NCI-H226 (cell line): ENCODE results near the gene ZNF41.
"Not testable (repeated sequence)": the region's sequence is repeated elsewhere in the genome, so short reads cannot be mapped to it uniquely, and the experiment has no call there.

Experiments
- DNase-seq: peaks from one replicate; pipeline ENCODE4 v3.0.0-alpha.2; 2015

ZNF41 gene

DNA sequence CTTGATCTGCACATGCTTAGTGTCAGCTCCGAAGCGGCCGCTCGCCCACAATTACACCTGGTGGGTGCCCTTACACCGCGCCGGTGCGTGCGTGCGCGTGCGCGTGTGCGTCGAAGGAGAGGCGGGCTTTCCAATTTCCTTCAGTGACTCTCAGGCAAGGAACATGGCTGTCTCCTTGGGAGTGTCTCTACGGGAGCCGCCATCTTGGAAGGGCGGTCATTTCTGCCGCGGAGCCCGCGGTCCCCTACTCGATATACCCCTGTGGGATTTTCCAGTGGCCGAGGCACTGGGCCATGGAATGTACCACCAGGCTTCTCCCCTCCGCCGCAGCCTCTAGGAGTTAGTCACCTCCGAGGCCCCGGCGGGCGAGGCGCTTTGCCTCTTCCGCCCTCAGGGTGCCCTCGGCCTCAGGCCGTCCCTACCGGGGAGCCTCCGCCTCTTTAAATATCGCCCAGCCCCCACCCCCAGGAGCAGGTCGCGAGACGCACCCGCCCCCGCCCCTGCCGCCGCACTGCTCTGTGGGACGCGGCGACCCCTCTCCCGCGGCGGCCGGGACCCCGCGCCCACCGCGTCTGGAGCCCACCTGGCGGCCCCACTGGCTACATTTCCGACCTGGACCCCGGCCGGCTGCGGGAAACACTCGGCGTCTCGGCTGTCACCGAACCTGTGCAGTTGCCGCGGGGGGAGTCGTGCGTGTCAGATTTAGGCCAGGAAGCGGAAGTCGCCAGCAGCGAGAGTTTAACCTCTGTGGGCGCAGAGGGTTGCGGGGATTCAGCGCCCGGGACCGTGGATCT lies at the start of gene ZNF41:
Gene ZNF41 (minus strand): TSS at position 711 of the 794 bp plus-strand sequence. CDS start 15,741 bp downstream, outside the sequence.
- peak; percentile 75 for DNase-seq

GRCh38 chrX:47530049-47530448 lies 47.0 kb upstream of the ZNF41 start:
- DNase-seq, result no peak

GRCh38 chrX:47529548-47529947 lies 46.5 kb upstream of the ZNF41 start:
- DNase-seq, result no peak

GRCh38 chrX:47523713-47524166 lies 40.7 kb upstream of the ZNF41 start:
- DNase-seq, result no peak

DNA sequence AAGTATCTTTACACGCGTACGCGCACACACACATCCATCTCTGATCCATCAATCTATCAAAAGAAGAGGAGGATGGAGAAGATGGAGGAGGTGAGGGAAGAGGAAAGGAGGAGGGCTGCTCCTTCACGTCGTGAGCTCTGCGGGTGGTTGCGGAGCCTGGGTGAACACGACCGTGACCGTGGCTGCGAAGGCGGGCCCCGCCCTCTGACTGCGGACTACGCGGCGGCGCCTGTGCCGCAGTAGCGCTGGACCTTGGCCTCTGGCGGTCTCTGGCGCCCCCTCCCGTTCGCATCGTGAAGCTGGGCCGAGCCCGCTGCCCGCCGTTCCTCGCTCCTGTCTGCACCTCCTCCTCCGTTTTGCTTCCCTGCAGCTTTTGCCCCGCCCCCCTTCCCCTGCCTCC lies 40.3 kb upstream of the ZNF41 start:
- DNase-seq, result peak; percentile 31

DNA sequence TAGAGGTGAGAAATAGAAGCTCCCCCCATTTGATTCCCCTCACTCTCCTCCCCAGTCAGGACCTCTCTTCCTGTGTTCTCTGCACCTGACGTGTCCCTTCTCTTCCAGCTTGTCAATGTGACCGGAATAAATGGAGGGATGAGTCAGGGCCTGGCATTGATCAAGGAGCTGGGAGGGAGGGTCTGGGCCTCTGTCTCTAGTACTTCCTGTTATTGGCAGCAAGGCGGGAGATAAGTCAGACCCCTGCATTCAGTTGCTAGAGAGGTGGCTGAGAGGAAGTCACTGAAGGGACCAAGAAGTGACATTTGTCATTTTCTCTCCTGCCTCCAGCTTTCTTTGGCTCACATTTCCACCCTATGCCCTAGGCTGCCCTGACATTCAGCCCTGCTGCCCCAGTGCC lies 35.1 kb upstream of the ZNF41 start:
- no peak for DNase-seq

DNA sequence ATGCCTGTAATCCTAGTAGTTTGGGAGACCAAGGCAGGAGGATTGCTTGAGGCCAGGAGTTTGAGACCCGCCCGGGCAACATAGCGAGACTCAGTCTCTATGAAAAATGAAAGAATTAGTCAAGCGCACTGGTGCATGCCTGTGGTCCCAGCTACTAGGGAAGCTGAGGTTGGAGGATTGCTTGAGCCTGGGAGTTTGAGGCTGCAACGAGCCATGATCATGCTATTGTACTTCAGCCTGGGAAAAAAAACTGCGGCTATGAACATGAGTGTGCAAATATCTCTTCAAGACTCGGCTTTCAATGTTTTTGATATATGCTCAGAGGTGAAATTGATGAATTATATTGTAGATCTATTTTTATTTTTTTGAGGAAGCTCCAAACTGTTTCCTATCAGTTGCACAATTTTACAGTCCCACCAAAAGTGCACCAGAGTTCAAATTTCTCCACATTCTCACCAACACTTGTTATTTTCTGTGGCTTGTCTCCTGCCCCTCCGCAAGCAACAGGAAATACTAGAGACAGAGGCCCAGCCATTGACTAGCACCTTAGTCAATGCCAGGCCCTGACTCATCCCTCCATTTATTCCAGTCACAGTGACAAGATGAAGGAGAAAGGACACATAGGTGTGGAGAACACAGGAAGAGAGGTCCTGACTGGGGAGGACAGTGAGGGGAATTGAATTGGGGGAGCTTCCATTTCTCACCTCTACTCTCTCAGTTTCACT lies 33.1 kb upstream of the ZNF41 start:
- DNase-seq, result peak; percentile 7

GRCh38 chrX:47514533-47515235 lies 31.7 kb upstream of the ZNF41 start:
- peak; percentile 53 for DNase-seq

GRCh38 chrX:47513034-47513965 lies 30.3 kb upstream of the ZNF41 start:
- not testable (repeated sequence) for DNase-seq

DNA sequence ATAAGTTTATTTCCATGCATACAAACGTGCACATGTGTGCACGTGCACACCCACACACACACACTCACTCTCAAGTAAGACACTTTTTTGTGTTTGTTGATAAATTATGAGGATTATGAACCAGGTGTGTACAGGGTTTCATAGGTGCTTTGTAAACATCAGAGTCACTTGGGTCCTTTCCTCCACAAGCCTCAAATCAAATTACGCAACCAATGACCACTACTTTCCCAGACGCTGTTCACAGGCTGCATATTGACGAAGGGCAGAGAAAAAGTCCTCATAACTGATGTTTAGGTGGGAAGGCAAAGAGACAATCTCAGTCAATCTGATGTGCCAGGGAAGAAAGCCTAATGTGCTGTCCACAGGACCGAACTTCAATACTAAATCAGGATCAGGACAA lies 29.4 kb upstream of the ZNF41 start:
- DNase-seq, result not testable (repeated sequence)

DNA sequence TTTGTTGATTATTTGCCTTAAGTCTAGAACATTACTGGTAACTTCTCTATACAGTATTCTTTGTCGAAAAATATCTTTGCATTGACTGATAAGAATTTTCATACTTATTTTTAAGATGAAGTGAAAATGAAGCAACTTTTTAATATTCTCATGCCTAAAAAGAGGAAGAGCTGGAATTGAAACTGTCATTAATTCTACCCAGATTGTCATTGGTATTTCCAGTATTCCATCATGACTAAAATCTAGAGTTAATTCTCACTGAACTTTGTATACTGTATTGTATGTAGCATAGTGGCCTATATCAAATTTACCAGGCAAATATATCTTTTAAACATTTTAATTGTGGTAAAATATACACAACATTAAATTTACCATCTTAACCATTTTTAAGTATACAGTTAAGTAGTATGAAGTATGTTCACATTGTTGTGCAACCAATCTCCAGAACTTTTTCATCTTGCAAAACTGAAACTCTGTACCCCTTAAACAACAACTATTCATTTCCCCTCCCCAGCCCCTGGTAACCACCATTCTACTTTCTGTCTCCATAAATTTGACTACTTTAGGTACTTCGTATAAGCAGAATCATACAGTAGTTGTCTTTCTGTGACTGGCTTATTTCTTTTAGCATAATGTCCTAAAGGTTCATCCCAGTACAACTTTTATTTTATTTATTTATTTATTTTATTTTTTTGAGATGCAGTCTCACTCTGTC lies 24.3 kb upstream of the ZNF41 start:
- DNase-seq, result no peak

GRCh38 chrX:47503151-47503550 lies 20.1 kb upstream of the ZNF41 start:
- DNase-seq, result no peak

DNA sequence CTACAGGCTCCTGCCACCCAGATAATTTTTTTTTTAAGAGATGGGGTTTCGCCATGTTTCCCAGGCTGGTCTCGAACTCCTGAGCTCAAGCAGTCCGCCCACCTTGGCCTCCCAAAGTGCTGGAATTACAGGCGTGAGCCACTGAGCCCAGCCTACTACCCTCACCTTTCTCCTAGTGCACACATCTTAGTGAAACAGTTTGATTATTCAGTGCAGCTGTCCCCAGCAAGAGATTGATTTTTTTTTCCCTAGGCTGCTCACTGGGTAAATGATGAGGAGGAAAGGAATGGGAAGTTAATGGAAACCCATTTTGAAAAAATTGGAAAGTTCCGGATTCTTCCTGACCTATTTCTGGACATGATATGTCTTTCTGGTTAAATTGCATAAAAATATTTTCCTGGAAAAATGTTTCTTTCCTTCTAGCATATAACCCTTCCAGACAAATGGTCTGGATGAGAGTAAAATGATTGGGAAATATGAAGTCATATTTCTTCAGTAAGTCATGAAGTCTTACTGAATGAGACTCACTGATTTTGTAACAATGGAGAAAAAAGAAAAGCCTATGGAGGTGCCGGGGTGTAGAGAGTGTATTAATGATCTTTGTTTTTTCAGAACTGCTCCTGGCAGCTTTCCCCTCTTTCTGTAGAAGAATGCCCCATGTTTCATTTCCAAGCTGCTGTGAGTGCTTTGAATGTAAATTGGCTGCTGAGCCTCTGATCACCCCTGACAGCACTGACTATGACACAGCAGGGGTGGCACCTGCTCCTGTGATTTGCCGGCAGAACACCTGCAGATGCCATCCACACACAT lies 19.5 kb upstream of the ZNF41 start:
- DNase-seq, result peak; percentile 20

DNA sequence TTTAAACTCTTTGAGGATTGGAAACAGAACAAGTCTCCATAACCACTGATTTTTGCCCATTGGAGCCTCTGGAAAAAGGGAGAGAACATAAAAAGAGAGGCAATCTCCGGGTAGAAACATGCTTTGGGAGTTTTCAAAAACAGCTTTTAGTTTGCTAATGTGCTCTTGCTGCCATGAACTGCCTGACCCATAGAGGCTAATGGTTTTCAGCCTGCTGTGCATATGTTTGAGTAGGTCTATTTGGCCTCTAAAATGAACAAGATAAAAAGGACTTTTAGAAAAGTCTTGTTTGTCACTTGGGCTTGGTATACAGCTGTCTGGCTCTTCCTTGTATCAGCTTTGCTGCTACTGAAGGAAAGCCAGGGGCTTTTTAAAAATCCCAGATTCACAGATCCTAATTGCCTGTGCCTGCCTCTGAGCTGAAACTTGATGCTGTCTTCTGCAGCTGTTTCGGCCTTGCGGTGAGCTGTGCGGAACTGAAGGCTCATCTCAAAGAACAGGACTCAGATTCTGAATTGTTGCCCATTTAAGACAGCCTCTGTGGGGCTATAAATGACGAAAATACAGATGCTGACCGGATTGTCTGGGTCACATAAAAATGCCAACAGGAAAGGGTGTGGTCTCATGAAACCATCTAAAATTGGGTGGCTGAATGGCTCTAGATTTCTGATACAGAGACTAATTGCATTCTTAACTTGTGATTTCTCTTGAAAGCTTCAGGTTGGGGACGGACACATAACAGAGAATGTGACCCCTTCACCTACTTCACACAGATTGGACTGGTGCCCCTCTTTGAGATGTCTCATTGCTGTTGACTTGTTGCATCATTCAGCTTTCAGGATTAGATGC lies 18.4 kb upstream of the ZNF41 start:
- no peak for DNase-seq

DNA sequence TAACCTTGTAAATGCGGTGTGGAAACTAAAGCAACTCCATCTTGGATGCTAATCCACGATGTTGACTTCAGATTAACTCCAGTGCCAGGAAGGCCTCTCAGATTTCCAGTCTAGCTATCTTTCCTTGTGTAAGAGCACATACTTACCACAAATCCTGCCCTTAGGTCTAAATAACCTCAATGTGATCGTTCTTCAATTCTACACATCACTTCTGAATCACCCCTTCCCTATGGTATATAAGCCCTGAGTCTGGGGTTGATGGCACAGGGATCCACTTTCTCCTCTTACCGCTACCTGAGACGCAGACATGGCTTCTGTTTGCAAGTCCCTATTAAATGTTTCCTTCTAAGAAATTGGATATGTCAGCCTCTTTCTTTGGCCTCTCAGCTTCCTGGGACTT lies 17.5 kb upstream of the ZNF41 start:
- no peak for DNase-seq

DNA sequence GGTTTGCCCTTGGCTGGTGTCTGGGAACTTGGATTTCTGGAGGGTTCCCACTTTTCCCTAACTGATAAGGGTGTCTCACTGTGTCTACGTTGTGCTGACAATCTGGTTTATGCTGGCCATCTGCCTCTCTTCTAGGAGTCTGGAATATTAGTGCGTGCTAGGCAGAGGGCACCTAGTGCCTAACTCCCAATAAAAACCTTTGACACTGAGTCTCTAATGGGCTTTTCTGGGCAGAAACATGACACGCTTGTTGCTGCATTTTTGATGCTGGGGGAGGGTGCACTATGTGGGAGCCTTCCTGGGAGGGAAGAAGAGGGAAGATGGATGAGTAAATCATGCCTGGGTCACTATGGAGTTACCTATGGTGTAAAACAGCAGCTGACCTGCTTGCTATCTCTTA lies 16.3 kb upstream of the ZNF41 start:
- peak; percentile 22 for DNase-seq

GRCh38 chrX:47498411-47498810 lies 15.4 kb upstream of the ZNF41 start:
- DNase-seq, result no peak

DNA sequence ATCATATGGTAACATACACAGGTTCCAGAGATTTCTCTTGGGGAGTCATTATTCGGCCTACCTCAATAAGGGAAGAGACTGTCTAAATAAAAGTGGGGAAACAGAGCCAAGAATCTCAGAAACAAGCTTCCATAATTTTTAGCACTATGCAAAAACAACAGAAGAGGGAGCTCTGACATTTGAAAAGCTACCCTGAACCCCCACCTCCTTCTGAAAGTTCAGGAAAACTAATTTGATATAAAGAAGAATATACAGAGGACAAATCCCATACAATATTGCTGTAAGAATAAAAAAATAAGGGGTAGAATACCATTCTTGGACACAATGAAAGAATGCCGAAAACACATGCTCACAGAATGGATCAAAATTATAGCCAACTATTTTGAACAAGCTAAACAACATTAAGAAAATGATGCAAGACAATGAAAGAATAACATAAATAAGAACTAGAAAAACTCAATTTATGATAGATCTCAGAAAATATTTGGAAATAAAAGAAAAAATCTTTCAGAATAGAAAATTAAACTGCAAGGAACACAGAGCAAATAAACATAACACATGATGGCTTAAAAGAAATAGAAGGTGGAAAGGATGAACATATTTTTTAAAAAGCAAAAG lies 14.4 kb upstream of the ZNF41 start:
- no peak for DNase-seq

- DNase-seq, result not testable (repeated sequence)
Observed at GRCh38 chrX:47492133-47492532, 9.1 kb upstream of the ZNF41 start.
